ENCODE measurements around the gene APOL6.
"Not testable (repeated sequence)": the region's sequence is repeated elsewhere in the genome, so short reads cannot be mapped to it uniquely, and the experiment has no call there.

The APOL6 gene

GRCh38 chr22:35681454-35682052, 33.3 kb downstream of the APOL6 start:
- FAIRE-seq: no peak

GRCh38 chr22:35683560-35683959, 35.3 kb downstream of the APOL6 start:
- FAIRE-seq: no peak

GRCh38 chr22:35684270-35684700, 36.0 kb downstream of the APOL6 start:
- FAIRE-seq: no peak

- no peak for FAIRE-seq
These were observed 36.5 kb downstream of the APOL6 start for GRCh38 chr22:35684732-35685131.

GRCh38 chr22:35685731-35686130, 37.5 kb downstream of the APOL6 start:
- FAIRE-seq: no peak

- no peak for FAIRE-seq
These were observed 38.1 kb downstream of the APOL6 start for GRCh38 chr22:35686298-35686697.

GRCh38 chr22:35687461-35687860, 39.2 kb downstream of the APOL6 start:
- no peak for FAIRE-seq

- no peak for FAIRE-seq
These were observed 40.8 kb downstream of the APOL6 start for GRCh38 chr22:35688913-35689675.

- no peak for FAIRE-seq
These were observed 41.8 kb downstream of the APOL6 start for GRCh38 chr22:35690001-35690400.

- FAIRE-seq: no peak
These were observed 47.0 kb downstream of the APOL6 start for GRCh38 chr22:35695202-35695601.

- no peak for FAIRE-seq
These were observed 48.9 kb downstream of the APOL6 start for GRCh38 chr22:35697142-35697541.

- not testable (repeated sequence) for FAIRE-seq
These were observed 51.6 kb downstream of the APOL6 start for GRCh38 chr22:35699852-35700251.

- FAIRE-seq: no peak
These were observed 55.8 kb downstream of the APOL6 start for GRCh38 chr22:35703861-35704584.

GRCh38 chr22:35705141-35705540, 56.9 kb downstream of the APOL6 start:
- FAIRE-seq: no peak

GRCh38 chr22:35708453-35708852, 60.2 kb downstream of the APOL6 start:
- FAIRE-seq: no peak

- FAIRE-seq: no peak
These were observed 60.7 kb downstream of the APOL6 start for GRCh38 chr22:35708917-35709316.

GRCh38 chr22:35711336-35711735, 63.1 kb downstream of the APOL6 start:
- no peak for FAIRE-seq

- no peak for FAIRE-seq
These were observed 64.4 kb downstream of the APOL6 start for GRCh38 chr22:35712672-35713071.

- no peak for FAIRE-seq
These were observed 69.3 kb downstream of the APOL6 start, which contains the start of gene APOL5 for GRCh38 chr22:35717572-35717971. TSS of gene APOL5 (plus strand) at chr22:35717872. CDS start at chr22:35717872, 0 bp downstream.

All from A204.1 (cell line).